Measurements from ENCODE around the gene NR1I3.

DNA sequence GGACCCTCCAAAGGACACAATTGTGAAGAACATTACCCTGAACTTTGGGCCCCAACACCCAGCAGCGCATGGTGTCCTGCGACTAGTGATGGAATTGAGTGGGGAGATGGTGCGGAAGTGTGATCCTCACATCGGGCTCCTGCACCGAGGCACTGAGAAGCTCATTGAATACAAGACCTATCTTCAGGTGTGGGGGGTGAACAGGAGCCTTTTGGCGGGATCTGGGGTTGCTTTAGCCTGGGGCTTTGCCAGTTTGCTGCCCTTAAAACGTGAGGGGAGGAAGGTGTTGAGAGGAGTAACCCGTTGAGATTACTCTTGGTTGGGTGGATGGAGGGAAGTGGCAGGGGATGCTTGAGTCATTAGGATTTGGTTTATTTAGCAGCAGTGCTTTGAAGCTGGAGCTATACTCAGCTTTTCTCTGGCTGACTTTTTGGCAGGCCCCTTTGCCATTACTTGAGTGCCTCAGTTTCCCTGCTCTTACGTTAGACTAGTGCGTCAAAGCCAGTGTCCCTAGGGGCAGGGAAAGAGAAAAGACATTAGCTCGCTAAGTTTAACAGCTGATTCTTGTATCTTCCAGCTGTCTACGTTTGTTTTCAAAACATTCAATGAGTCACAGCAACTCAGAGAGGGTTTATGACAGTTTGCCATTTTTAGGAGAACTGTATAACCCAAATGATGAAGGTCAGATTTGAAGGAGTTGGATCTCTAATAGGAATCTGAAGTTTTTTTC is 31.4 kb downstream of the NR1I3 start:
- TF ChIP-seq CTCF (IDR thresholded peaks at IDR 0.05) (no peak), POLR2A (IDR thresholded peaks at IDR 0.05) (no peak)
